ENCODE measurements around the gene PLEKHM3. TPM values are rescaled to one million over a fixed set of nuclear protein-coding genes. Genes with fewer than 3 reads are reported as not detected.

Gene PLEKHM3
- total RNA-seq, 1 experiment from 2014 or later, result 8.4 TPM

DNA sequence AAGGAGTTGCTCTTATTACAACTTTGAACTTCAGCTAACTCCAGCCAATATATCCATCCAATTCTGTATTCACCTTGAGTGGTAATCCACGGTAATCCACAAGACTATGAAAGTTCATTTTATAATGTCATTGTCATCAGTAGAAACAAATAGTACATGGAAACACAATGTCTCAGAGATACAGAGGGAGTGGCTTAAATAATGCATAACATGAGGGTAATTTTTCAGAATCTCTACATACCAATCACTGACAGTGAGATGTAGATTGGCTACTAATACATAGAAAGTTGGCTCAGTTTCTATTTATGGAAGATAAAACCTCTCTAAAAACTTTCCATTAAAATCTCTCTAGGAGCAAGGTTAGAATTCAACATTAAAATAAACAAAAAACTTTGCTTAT, 93.2 kb downstream of the PLEKHM3 start:
- Histone ChIP-seq H3K36me3 (ENCODE audit: low read depth) (no peaks in the 10 kb centered on the region), H3K27ac (no peak overlapping the region), H2AFZ (no peak overlapping the region), H3K9me2 (ENCODE audit: insufficient read depth) (no peaks in the 10 kb centered on the region), H3K27me3 (ENCODE audit: insufficient read depth, low read depth) (no peaks in the 10 kb centered on the region), H3F3A (ENCODE audit: insufficient read depth, low read depth) (no peaks in the 10 kb centered on the region), H3K79me2 (ENCODE audit: low read depth) (no peaks in the 10 kb centered on the region), H3K4me1 (replicated peaks; ENCODE audit: insufficient read depth) (no peaks in the 10 kb centered on the region), H3K4me3 (no peak overlapping the region), H4K20me1 (ENCODE audit: insufficient read depth) (no peaks in the 10 kb centered on the region), H3K9me3 (ENCODE audit: insufficient read depth, low read depth) (no peaks in the 10 kb centered on the region), H3K4me2 (no peak overlapping the region)
- DNase-seq, result no peak
- ChIA-PET POLR2A (ENCODE audit: unreplicated experiment) (no interaction called here), CTCF (no interaction called here)
- TF ChIP-seq EZH2 (IDR thresholded peaks at IDR 0.05; ENCODE audit: low read depth), result no peak
- TF ChIP-seq, protein P1, sequence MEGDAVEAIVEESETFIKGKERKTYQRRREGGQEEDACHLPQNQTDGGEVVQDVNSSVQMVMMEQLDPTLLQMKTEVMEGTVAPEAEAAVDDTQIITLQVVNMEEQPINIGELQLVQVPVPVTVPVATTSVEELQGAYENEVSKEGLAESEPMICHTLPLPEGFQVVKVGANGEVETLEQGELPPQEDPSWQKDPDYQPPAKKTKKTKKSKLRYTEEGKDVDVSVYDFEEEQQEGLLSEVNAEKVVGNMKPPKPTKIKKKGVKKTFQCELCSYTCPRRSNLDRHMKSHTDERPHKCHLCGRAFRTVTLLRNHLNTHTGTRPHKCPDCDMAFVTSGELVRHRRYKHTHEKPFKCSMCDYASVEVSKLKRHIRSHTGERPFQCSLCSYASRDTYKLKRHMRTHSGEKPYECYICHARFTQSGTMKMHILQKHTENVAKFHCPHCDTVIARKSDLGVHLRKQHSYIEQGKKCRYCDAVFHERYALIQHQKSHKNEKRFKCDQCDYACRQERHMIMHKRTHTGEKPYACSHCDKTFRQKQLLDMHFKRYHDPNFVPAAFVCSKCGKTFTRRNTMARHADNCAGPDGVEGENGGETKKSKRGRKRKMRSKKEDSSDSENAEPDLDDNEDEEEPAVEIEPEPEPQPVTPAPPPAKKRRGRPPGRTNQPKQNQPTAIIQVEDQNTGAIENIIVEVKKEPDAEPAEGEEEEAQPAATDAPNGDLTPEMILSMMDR (conservative IDR thresholded peaks at IDR 0.05), result no peak
- no TSS peak for BruUV-seq (replicated peaks)
- intact Hi-C loops (cut with micrococcal nuclease; ENCODE audit: unreplicated experiment), result no loop called here

DNA sequence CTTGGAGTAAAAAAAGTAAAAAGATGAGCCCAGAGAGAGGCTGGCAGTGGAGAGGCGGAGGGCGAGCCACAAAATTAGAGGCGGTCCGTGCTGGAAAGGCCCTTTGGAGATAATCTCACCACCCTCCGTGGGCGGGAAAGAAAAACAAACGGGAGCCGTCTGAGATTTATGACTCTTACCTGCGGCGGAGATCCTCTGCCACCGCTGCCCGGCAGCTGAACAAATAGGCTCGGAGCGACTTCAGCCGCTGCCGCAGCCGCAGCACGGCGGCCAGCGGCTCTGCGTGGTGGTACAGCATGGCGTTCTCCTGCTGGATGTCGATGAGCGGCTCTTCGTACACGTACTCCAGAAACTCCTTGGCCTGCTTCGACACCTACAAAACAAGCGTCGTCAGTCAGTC, 94.6 kb downstream of the PLEKHM3 start:
- Histone ChIP-seq H3K79me2 (ENCODE audit: low read depth) (no peaks in the 10 kb centered on the region), H4K20me1 (ENCODE audit: insufficient read depth) (no peaks in the 10 kb centered on the region), H3K4me1 (replicated peaks; ENCODE audit: insufficient read depth) (no peaks in the 10 kb centered on the region), H3K4me2 (no peak overlapping the region), H3K27me3 (ENCODE audit: insufficient read depth, low read depth) (no peaks in the 10 kb centered on the region), H3K9me2 (ENCODE audit: insufficient read depth) (no peaks in the 10 kb centered on the region), H2AFZ (no peak overlapping the region), H3K9me3 (ENCODE audit: insufficient read depth, low read depth) (no peaks in the 10 kb centered on the region), H3K27ac (no peak overlapping the region), H3K4me3 (no peak overlapping the region), H3K36me3 (ENCODE audit: low read depth) (no peaks in the 10 kb centered on the region), H3F3A (ENCODE audit: insufficient read depth, low read depth) (no peaks in the 10 kb centered on the region)
- no TSS peak for BruUV-seq (replicated peaks)
- intact Hi-C loops (cut with micrococcal nuclease; ENCODE audit: unreplicated experiment), result no loop called here
- TF ChIP-seq, protein P1 (conservative IDR thresholded peaks at IDR 0.05), result no peak
- TF ChIP-seq EZH2 (IDR thresholded peaks at IDR 0.05; ENCODE audit: low read depth), result no peak
- ChIA-PET POLR2A (ENCODE audit: unreplicated experiment) (no interaction called here), CTCF (no interaction called here)
- no peak for DNase-seq

DNA sequence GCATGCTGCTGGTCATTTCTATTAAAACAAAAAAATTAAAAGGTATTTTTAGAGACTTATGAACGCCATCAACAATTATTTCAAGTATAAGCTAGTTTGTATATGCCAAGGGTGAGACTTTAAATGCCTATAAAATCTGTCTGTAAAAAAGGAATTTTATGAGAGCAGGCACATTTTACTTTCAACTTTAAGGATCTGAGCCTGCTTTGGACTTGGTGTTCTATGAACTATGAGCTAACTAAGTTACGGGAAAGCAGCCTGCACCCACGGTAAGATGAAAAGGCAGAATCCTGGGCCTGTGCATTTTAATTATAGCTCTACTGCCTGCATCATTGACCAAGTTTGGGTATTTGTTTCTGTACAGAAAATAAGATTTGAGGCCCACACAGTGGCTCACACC, 95.4 kb downstream of the PLEKHM3 start:
- no peak for TF ChIP-seq EZH2 (IDR thresholded peaks at IDR 0.05; ENCODE audit: low read depth)
- TF ChIP-seq, protein P1 (conservative IDR thresholded peaks at IDR 0.05), result no peak
- CTCF ChIA-PET, result no interaction called here
- Histone ChIP-seq H3K27me3 (ENCODE audit: insufficient read depth, low read depth) (no peaks in the 10 kb centered on the region), H3K36me3 (ENCODE audit: low read depth) (no peaks in the 10 kb centered on the region), H4K20me1 (ENCODE audit: insufficient read depth) (no peaks in the 10 kb centered on the region), H3K4me2 (no peak overlapping the region), H3K4me1 (replicated peaks; ENCODE audit: insufficient read depth) (no peaks in the 10 kb centered on the region), H3K9me2 (ENCODE audit: insufficient read depth) (no peaks in the 10 kb centered on the region), H3K27ac (no peak overlapping the region), H2AFZ (no peak overlapping the region), H3K4me3 (no peak overlapping the region), H3K9me3 (ENCODE audit: insufficient read depth, low read depth) (no peaks in the 10 kb centered on the region), H3F3A (ENCODE audit: insufficient read depth, low read depth) (no peaks in the 10 kb centered on the region), H3K79me2 (ENCODE audit: low read depth) (no peaks in the 10 kb centered on the region)
- BruUV-seq (replicated peaks), result no TSS peak
- no peak for DNase-seq
- intact Hi-C loops (cut with micrococcal nuclease; ENCODE audit: unreplicated experiment), result no loop called here
- POLR2A ChIA-PET (ENCODE audit: unreplicated experiment), result no interaction called here
